ENCODE measurements around the gene SPOP.

DNA sequence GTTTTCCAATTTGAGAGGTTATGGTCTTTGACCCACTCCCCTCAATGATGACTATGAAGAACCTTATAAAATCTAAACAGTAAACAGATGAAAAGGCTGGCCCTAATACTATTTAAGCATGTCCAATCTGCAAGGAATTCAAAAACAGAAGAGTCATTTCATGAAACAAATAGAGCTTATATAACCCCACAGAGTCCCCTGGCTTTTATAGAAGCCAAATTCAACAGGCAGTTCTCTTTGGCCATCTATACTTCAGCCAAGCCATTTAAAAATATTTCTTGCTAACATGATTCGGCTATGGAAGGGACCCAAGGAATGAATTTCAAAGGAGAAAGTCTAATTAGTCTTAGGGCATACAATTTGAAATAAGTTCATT is 43.4 kb downstream of the SPOP start:
- no peak for TF ChIP-seq POLR2A (IDR thresholded peaks at IDR 0.05)
- TF ChIP-seq, protein P1, sequence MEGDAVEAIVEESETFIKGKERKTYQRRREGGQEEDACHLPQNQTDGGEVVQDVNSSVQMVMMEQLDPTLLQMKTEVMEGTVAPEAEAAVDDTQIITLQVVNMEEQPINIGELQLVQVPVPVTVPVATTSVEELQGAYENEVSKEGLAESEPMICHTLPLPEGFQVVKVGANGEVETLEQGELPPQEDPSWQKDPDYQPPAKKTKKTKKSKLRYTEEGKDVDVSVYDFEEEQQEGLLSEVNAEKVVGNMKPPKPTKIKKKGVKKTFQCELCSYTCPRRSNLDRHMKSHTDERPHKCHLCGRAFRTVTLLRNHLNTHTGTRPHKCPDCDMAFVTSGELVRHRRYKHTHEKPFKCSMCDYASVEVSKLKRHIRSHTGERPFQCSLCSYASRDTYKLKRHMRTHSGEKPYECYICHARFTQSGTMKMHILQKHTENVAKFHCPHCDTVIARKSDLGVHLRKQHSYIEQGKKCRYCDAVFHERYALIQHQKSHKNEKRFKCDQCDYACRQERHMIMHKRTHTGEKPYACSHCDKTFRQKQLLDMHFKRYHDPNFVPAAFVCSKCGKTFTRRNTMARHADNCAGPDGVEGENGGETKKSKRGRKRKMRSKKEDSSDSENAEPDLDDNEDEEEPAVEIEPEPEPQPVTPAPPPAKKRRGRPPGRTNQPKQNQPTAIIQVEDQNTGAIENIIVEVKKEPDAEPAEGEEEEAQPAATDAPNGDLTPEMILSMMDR (IDR thresholded peaks at IDR 0.05 in 4 of 5, conservative IDR thresholded peaks at IDR 0.05 in 1 of 5) = no peak

Data from gastrocnemius medialis (tissue), 4 donors.